HEK293T (cell line): ENCODE results near the gene DIDO1.
A peak's percentile ranks its signal among the peaks of the same experiment; 100 is the strongest.
"Not testable (repeated sequence)": the region's sequence is repeated elsewhere in the genome, so short reads cannot be mapped to it uniquely, and the experiment has no call there.

Source experiments
- CTCF ChIA-PET: fragments of 350-600 bp; formaldehyde crosslinking; extraction: SDS; loops from one replicate; lab custom pipeline; 2021; ENCODE audit warnings: antibody characterized with exemption, inconsistent platforms; lab: Yijun Ruan, JAX
- POLR2A ChIA-PET: fragments of 350-600 bp; formaldehyde crosslinking; extraction: SDS; loops from one replicate; lab custom pipeline; 2020; ENCODE audit warnings: antibody characterized with exemption, inconsistent platforms; lab: Yijun Ruan, JAX
- DNase-seq: peaks from one replicate; pipeline ENCODE4 v3.0.0; 2012; ENCODE audit warnings: mixed read lengths; ENCODE audit errors: extremely low spot score
- ARNT ChIP-seq: fragments of 450-650 bp; IDR thresholded peaks from 2 replicates; pipeline ENCODE4 v1.6.1; 2017; ENCODE audit warnings: mild to moderate bottlenecking
- BHLHE40 ChIP-seq: fragments of 450-650 bp; IDR thresholded peaks from 2 replicates; pipeline ENCODE4 v1.6.1; 2016; ENCODE audit warnings: mild to moderate bottlenecking, moderate library complexity, borderline replicate concordance
- CTBP1 ChIP-seq: fragments of 450-650 bp; IDR thresholded peaks from 2 replicates; pipeline ENCODE4 v1.6.1; 2016; ENCODE audit warnings: borderline replicate concordance
- ELF4 ChIP-seq: fragments of 450-650 bp; IDR thresholded peaks from 2 replicates; pipeline ENCODE4 v1.6.1; 2017; ENCODE audit warnings: antibody characterized with exemption
- FOXA1 ChIP-seq: fragments of 450-650 bp; IDR thresholded peaks from 2 replicates; pipeline ENCODE4 v1.6.1; 2016; ENCODE audit warnings: mild to moderate bottlenecking
- FOXK2 ChIP-seq: fragments of 450-650 bp; IDR thresholded peaks from 2 replicates; pipeline ENCODE4 v1.6.1; 2016; ENCODE audit warnings: mild to moderate bottlenecking
- FOXM1 ChIP-seq: fragments of 450-650 bp; IDR thresholded peaks from 2 replicates; pipeline ENCODE4 v1.6.1; 2017; ENCODE audit warnings: mild to moderate bottlenecking, borderline replicate concordance
- HDGF ChIP-seq: fragments of 450-650 bp; IDR thresholded peaks from 2 replicates; pipeline ENCODE4 v1.6.1; 2017; ENCODE audit warnings: antibody characterized with exemption, borderline replicate concordance
- L3MBTL2 ChIP-seq: fragments of 450-650 bp; conservative IDR thresholded peaks from 2 replicates; pipeline ENCODE4 v1.6.1; 2016; ENCODE audit warnings: mild to moderate bottlenecking
- LEF1 ChIP-seq: fragments of 450-650 bp; IDR thresholded peaks from 2 replicates; pipeline ENCODE4 v1.6.1; 2017; ENCODE audit warnings: mild to moderate bottlenecking, borderline replicate concordance
- NFRKB ChIP-seq: fragments of 450-650 bp; IDR thresholded peaks from 2 replicates; pipeline ENCODE4 v1.6.1; 2016; ENCODE audit warnings: mild to moderate bottlenecking, moderate library complexity
- SP1 ChIP-seq: fragments of 450-650 bp; IDR thresholded peaks from 2 replicates; pipeline ENCODE4 v1.6.1; 2017
- SUZ12 ChIP-seq: fragments of 450-650 bp; IDR thresholded peaks from 2 replicates; pipeline ENCODE4 v1.6.1; 2016; ENCODE audit warnings: mild to moderate bottlenecking
- TARDBP ChIP-seq: fragments of 450-650 bp; IDR thresholded peaks from 2 replicates; pipeline ENCODE4 v1.6.1; 2016
- ZNF384 ChIP-seq: fragments of 450-650 bp; IDR thresholded peaks from 2 replicates; pipeline ENCODE4 v1.6.1; 2016
- TF ChIP-seq, protein P1 (sequence below): fragments of 450-650 bp; IDR thresholded peaks from 2 replicates; pipeline ENCODE4 v1.6.1; 2016

Gene DIDO1

DNA sequence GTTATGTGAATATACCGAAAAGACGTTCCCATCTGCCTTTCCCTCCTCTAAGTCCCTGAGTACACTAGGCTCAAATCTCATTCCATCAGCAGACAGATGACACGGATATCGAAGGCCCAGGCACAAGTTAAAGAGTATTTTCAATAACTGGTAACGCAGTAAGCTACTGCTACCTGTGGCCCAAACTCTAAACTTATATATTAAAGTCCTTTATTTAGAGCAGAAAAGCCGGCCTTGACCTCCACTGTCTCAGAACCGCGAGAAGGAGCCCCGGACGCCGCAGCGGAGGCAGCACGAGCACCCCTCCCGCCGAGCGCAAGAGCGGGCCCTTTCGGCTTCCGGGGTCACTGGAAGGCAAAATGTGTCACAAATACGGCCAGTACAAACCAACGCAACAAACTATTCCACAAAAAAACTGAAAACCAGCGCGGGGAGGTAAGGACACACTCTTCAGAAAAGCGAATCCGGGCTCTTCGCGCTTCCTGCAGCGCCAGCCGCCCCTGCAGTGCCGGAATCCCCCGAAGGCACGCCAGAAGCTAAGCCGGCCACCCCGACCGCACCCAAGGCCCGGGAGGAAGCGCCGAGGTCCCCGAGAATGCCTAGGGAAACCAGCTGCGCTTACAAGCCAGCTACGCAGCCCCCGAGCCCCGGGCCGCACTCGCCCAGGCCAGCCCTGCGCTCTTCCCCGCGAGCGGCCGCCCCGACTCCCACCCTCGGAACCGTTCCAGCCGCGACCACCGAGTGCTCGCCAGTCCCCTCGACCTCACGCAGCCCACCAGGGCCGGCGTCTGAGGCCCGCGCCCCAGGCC is 681 bp downstream of the DIDO1 start:
- no peak for DNase-seq
- POLR2A ChIA-PET = interaction anchor here (6.5 kb wide), 1 partner anchor 11 kb away, joined by 50 read pairs; the partner anchor contains the start of gene GID8
- CTCF ChIA-PET = interaction anchor here (1.0 kb wide), 1 partner anchor 18 kb away, joined by 3 read pairs; no protein-coding TSS in a partner anchor
- TF ChIP-seq LEF1 = no peak
- no peak for TF ChIP-seq ZNF384
- TF ChIP-seq NFRKB = no peak
- TF ChIP-seq FOXA1 = no peak
- no peak for TF ChIP-seq L3MBTL2
- TF ChIP-seq BHLHE40 = no peak
- TF ChIP-seq ELF4 = no peak
- no peak for TF ChIP-seq TARDBP
- TF ChIP-seq SUZ12 = no peak

DNA sequence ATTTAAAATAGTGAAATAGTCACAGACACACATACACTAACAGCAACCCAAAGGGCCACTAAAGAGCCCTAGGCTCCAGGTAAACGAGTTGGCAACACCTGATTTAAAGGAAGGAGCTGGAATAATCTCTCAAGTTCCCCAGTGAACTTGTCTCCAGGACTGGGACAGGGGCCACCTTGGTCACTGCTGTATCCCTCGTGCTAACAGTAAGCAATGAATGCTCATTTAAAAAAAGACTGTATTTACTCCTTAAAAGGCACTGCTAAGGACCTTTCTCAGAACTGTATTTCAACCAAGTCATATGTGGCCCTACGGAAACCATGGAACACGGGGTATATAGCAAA is 1.3 kb downstream of the DIDO1 start:
- ChIA-PET POLR2A (interaction anchor here (0.9 to 6.5 kb wide), 2 partner anchors 12 to 21 kb away, joined by 3 to 50 read pairs; partner anchors contain the start of gene GID8), CTCF (interaction anchor here (1.0 kb wide), 1 partner anchor 17 kb away, joined by 3 read pairs; no protein-coding TSS in a partner anchor)
- TF ChIP-seq CTBP1 (no peak), L3MBTL2 (no peak), SUZ12 (no peak), FOXA1 (no peak), ARNT (no peak), SP1 (no peak), HDGF (no peak), FOXM1 (no peak), FOXK2 (no peak), ELF4 (no peak), NFRKB (no peak)
- DNase-seq = no peak

DNA sequence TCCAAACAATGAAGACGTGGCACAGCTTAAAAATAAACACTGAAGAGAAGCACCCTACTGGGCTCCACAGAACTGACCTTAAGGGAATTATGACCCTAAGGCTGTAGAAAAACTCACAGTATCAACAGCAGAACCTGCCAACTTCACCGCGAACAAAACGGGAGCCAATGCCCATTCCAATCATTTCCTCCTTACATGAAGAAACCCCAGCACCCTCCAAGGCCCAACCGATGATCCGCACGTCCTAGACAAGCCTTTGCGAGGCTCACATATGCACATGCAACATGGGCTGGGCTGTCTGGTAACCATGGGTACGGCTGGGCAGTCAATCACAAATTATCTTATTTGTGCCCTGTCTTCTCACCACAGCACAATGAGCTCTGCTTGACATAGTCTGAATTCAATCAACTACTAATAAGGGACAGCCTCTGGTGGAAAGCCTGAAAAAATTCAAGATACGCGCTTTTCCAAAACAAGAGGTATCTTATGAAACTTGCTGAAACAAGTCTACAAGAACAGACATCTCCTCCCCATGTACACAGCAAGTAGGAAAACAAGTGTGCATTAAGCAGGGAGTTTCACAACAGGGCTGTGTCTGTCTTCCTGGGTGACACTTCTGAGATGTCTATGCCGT is 1.7 kb downstream of the DIDO1 start:
- no peak for DNase-seq

DNA sequence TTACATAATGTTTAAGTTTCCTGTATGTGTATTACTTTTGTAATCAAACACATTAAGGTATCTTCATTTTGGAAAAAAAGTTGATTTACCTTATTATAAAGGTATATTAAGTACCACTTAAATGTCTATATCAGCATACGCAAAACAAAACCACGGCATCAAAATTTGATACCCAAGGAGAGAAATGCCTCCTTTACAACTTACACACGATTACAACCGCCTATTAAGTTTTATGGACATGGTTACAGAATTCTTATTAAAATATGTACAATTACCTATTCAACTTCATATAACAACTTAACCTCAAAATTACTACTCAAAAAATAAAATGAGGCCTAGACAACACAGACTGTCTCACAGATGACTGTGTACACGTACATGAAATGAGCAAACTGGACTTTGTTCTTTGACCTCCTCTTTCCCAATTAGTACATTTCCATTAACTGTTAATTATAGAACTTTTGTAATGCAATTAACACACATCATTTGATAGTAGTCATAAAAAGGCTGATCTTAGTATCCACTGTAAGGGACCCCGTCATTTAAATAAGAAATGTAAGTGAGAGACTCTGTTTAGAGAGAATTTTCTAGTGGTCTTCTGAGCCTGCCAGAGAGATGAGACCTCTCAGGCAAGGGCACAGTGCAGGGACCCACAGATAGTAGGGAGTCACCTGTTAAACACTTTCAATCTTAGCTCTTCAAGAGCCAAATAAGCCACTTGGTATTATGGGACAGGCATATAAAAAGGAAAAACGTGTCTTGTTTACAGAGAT is 2.5 kb downstream of the DIDO1 start:
- POLR2A ChIA-PET = interaction anchor here (0.9 to 6.5 kb wide), 2 partner anchors 13 to 20 kb away, joined by 3 to 50 read pairs; partner anchors contain the start of gene GID8
- no peak for DNase-seq
- no peak for TF ChIP-seq ELF4
- no peak for TF ChIP-seq NFRKB
- TF ChIP-seq, protein P1, sequence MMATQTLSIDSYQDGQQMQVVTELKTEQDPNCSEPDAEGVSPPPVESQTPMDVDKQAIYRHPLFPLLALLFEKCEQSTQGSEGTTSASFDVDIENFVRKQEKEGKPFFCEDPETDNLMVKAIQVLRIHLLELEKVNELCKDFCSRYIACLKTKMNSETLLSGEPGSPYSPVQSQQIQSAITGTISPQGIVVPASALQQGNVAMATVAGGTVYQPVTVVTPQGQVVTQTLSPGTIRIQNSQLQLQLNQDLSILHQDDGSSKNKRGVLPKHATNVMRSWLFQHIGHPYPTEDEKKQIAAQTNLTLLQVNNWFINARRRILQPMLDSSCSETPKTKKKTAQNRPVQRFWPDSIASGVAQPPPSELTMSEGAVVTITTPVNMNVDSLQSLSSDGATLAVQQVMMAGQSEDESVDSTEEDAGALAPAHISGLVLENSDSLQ = no peak
- CTCF ChIA-PET = interaction anchor here (1.0 kb wide), 1 partner anchor 16 kb away, joined by 4 read pairs; no protein-coding TSS in a partner anchor

More for the DNA sequence above, 1.7 kb downstream of the DIDO1 start:
- ChIA-PET CTCF (interaction anchor here (1.0 kb wide), 1 partner anchor 17 kb away, joined by 3 read pairs; no protein-coding TSS in a partner anchor), POLR2A (interaction anchor here (0.9 to 6.5 kb wide), 2 partner anchors 12 to 21 kb away, joined by 3 to 50 read pairs; partner anchors contain the start of gene GID8)
- no peak for TF ChIP-seq BHLHE40
- TF ChIP-seq, protein P1 = peak; percentile 93

DNA sequence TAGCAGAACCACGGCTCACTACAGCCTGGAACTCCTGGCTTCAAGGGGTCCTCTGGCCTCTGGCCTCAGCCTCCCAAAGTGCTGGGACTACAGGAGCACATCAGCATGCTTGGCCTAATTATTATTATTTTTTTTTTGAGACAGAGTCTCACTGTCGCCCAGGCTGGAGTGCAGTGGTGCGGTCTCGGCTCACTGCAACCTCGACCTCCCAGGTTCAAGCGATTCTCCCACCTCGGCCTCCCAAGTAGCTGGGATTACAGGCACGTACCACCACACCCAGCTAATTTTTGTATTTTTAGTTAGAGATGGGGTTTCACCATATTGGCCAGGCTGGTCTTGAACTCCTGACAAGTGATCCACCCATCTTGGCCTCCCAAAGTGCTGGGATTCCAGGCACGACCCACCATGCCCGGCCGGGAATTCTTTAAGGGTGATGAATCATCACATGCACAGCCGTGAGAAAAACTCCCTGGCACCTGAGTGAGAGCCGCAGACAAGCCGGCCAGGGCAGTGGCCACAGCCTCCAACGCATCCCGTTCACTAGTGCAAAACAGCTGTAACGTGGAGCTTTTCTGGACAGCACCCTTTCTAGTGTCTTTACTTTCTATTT is 3.1 kb downstream of the DIDO1 start:
- not testable (repeated sequence) for DNase-seq
- CTCF ChIA-PET = interaction anchor here (1.0 kb wide), 1 partner anchor 16 kb away, joined by 4 read pairs; no protein-coding TSS in a partner anchor
- POLR2A ChIA-PET = interaction anchor here (6.5 kb wide), 1 partner anchor 13 kb away, joined by 50 read pairs; the partner anchor contains the start of gene GID8

DNA sequence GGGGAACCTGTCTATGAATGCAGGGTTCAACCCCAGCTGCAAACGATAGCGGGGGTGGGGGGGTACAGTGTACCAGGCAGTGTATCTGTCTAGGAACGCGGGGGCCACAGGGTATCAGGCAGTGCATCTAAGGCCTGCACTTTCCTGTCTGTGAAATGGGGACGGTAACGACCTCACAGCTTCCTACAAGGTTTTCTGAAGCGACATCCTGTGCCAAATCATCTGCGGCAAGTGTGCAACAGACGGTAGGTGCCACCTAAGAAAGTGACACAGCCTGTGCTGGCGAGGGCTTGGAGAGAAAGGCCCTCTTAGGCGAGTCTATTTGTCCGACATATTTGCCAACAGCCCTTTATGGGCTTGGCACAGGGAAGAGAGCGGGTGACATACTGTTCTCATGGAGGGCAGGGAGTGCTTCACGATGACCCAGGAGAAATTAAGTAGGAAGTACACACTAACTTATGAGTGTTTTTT is 3.8 kb downstream of the DIDO1 start:
- ChIA-PET POLR2A (interaction anchor here (6.5 kb wide), 1 partner anchor 14 kb away, joined by 50 read pairs; the partner anchor contains the start of gene GID8), CTCF (no interaction called here)
- no peak for TF ChIP-seq NFRKB
- TF ChIP-seq CTBP1 = no peak
- TF ChIP-seq FOXA1 = no peak
- no peak for TF ChIP-seq LEF1
- TF ChIP-seq ARNT = no peak
- TF ChIP-seq L3MBTL2 = no peak
- TF ChIP-seq SP1 = no peak
- no peak for TF ChIP-seq SUZ12
- no peak for TF ChIP-seq ELF4
- TF ChIP-seq, protein P1 = no peak
- no peak for TF ChIP-seq ZNF384
- no peak for DNase-seq
